ENCODE measurements around the gene BTBD9.

DNA sequence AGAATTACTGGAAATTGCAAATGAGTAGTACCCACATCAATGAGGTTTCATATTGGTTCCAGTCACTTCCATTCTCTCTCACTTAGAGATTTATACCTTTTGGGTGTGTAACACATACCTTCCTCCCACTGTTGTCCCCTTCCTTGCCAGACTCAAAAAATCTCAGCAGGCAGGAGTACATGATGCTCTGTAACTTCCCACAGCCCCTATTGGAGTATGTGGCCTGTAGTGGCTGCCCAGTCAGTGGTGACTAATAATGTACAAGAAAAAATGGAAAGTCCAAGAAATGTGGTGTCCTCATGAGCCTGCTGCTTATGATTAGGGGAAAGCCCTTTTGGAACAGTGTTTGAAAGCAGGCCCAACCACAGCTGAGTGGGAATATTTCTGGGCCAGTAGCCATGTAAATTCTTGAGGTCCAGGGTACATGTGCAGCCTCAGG, 508.2 kb downstream of the BTBD9 start:
- TF ChIP-seq, protein P1, sequence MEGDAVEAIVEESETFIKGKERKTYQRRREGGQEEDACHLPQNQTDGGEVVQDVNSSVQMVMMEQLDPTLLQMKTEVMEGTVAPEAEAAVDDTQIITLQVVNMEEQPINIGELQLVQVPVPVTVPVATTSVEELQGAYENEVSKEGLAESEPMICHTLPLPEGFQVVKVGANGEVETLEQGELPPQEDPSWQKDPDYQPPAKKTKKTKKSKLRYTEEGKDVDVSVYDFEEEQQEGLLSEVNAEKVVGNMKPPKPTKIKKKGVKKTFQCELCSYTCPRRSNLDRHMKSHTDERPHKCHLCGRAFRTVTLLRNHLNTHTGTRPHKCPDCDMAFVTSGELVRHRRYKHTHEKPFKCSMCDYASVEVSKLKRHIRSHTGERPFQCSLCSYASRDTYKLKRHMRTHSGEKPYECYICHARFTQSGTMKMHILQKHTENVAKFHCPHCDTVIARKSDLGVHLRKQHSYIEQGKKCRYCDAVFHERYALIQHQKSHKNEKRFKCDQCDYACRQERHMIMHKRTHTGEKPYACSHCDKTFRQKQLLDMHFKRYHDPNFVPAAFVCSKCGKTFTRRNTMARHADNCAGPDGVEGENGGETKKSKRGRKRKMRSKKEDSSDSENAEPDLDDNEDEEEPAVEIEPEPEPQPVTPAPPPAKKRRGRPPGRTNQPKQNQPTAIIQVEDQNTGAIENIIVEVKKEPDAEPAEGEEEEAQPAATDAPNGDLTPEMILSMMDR (IDR thresholded peaks at IDR 0.05): no peak
- no peak for TF ChIP-seq POLR2A (IDR thresholded peaks at IDR 0.05)

All from lower leg skin (tissue), 3 donors.